Subcutaneous adipose tissue (tissue), 4 donors: ENCODE data around the gene ACAP1. TPM values are rescaled to one million over a fixed set of nuclear protein-coding genes. Genes with fewer than 3 reads are reported as not detected.

ENCODE experiments used
- total RNA-seq, 4 donors: library from RNA; depleted of rRNA; stranded (reverse); fragments of >200 nt; gene quantifications; one replicate each; pipeline ENCODE4 v1.1.0, GENCODE V29; 2016
- TF ChIP-seq, protein P1 (sequence below): fragments of 450-650 bp; IDR thresholded peaks from one replicate; pipeline ENCODE4 v1.5.1; 2016; ENCODE audit warnings: low read depth, mild to moderate bottlenecking, control low read depth, antibody characterized with exemption, moderate library complexity

Gene ACAP1
- total RNA-seq, 4 donors from 2014 or later: 1.8 to 8.4 (median 4.0) TPM

DNA sequence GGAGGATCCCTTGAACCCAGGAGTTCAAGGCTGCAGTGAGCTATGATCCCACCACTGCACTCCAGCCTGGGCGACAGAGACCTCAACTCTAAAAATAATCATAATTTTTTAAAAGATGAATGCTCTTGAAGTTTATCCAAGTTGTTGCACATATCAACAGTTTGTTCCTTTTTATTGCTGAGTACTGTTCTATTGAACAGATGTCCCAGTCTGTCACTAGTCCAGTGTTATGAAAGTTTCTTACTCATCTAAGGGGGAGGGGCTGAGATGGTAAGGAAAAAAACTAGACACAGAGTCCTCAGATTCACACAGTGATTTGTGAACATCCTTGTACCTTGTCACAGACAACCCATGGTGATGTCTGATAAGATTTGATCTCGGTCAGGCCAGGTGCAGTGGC, 3.9 kb downstream of the ACAP1 start:
- TF ChIP-seq, protein P1, sequence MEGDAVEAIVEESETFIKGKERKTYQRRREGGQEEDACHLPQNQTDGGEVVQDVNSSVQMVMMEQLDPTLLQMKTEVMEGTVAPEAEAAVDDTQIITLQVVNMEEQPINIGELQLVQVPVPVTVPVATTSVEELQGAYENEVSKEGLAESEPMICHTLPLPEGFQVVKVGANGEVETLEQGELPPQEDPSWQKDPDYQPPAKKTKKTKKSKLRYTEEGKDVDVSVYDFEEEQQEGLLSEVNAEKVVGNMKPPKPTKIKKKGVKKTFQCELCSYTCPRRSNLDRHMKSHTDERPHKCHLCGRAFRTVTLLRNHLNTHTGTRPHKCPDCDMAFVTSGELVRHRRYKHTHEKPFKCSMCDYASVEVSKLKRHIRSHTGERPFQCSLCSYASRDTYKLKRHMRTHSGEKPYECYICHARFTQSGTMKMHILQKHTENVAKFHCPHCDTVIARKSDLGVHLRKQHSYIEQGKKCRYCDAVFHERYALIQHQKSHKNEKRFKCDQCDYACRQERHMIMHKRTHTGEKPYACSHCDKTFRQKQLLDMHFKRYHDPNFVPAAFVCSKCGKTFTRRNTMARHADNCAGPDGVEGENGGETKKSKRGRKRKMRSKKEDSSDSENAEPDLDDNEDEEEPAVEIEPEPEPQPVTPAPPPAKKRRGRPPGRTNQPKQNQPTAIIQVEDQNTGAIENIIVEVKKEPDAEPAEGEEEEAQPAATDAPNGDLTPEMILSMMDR: no peak

- TF ChIP-seq, protein P1: no peak
Measured at GRCh38 chr17:7341842-7342241, 5.5 kb downstream of the ACAP1 start.

DNA sequence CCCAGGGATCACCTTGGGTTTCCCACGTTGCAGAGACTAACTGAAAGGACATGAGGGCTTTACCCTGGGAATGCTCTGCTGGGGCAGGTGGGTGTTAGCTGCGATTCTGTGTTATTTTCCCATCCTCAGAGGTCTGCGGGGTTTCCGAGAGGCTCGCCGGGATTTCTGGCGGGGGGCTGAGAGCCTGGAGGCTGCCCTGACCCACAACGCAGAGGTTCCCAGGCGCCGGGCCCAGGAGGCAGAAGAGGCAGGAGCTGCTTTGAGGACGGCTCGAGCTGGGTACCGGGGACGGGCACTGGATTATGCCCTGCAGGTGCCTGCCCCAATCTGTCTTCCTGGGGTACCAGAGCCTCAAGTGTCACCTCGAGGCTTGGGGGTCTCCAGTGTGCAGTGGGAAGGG, 6.9 kb downstream of the ACAP1 start:
- TF ChIP-seq, protein P1: no peak

- TF ChIP-seq, protein P1: no peak
Measured at GRCh38 chr17:7346761-7347614, 10.7 kb downstream of the ACAP1 start.

DNA sequence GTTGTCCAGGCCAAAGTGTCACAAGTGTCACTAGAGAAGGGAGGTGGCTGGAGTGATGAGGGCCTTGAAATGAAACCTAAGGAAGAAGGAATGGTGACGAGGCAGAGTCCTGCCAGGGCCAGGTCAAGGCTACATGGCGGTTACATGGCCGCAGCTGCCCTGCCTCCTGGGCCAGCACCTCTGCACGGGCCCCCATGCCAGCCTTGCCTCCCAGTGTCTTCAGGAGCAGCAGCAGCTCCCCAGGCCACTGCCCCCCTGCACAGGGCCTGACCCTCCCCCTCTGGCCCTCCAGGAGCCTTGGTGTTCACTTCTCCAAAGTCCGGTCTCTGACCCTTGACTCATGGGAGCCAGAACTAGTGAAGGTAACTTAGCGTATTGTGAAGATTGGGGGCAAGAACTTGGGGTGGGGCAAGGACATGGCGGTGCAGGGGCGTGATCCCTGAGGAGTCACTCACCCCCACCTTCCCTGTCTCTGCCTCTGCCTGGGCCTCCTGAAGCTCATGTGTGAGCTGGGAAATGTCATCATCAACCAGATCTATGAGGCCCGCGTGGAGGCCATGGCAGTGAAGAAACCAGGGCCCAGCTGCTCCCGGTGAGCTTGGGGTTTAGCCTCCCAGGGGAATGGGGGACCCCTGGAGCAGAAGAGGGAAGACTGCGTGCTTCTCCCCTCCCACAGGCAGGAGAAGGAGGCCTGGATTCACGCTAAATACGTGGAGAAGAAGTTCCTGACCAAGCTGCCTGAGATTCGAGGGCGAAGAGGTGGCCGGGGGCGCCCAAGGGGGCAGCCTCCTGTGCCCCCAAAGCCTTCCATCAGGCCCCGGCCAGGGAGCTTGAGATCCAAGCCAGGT, 11.5 kb downstream of the ACAP1 start:
- TF ChIP-seq, protein P1: no peak

- TF ChIP-seq, protein P1: no peak
Measured at GRCh38 chr17:7348478-7349242, 12.3 kb downstream of the ACAP1 start.
